Spleen (tissue), 7 donors: ENCODE data around the gene HMCN2.

Source experiments
- POLR2A ChIP-seq, 3 donors: fragments of 450-650 bp; IDR thresholded peaks; one replicate each; pipeline ENCODE4 v1.5.1; 2017; ENCODE audit warnings: antibody characterized with exemption in 3 of 3, mild to moderate bottlenecking in 1 of 3
- POLR2AphosphoS5 ChIP-seq, 3 donors: sonication (generic); formaldehyde crosslinking; IDR thresholded peaks; one replicate each; pipeline ENCODE4 v1.5.1; 2017; ENCODE audit warnings: antibody characterized with exemption in 3 of 3
- TF ChIP-seq, protein P1 (sequence below), 11 experiments: fragments of 200-600 bp in 7 of 11; fragments of 450-650 bp in 4 of 11; sonication (generic) in 4 of 11; IDR thresholded peaks in 8 of 11; conservative IDR thresholded peaks in 3 of 11; 1 replicate in 7 of 11; 2 replicates in 4 of 11; pipeline versions ENCODE4 v1.4.0 to v1.8.0; 2016 to 2021; ENCODE audit warnings: antibody characterized with exemption in 11 of 11, inconsistent platforms in 4 of 11, mild to moderate bottlenecking in 1 of 11
- donor health status: DM: no; HTN: no; CAD: no; lungs with moderate emphysema.
- donor health status: DM: no; HTN: no; CAD: no.
- donor health status: DM: no; HTN: no; CAD: no.

- no peak for TF ChIP-seq POLR2A (IDR thresholded peaks at IDR 0.05)
- TF ChIP-seq, protein P1, sequence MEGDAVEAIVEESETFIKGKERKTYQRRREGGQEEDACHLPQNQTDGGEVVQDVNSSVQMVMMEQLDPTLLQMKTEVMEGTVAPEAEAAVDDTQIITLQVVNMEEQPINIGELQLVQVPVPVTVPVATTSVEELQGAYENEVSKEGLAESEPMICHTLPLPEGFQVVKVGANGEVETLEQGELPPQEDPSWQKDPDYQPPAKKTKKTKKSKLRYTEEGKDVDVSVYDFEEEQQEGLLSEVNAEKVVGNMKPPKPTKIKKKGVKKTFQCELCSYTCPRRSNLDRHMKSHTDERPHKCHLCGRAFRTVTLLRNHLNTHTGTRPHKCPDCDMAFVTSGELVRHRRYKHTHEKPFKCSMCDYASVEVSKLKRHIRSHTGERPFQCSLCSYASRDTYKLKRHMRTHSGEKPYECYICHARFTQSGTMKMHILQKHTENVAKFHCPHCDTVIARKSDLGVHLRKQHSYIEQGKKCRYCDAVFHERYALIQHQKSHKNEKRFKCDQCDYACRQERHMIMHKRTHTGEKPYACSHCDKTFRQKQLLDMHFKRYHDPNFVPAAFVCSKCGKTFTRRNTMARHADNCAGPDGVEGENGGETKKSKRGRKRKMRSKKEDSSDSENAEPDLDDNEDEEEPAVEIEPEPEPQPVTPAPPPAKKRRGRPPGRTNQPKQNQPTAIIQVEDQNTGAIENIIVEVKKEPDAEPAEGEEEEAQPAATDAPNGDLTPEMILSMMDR (IDR thresholded peaks at IDR 0.05 in 8 of 11, conservative IDR thresholded peaks at IDR 0.05 in 3 of 11): no peak
- no peak for TF ChIP-seq POLR2AphosphoS5 (IDR thresholded peaks at IDR 0.05)
Measured at GRCh38 chr9:130474106-130474505, 208.5 kb downstream of the HMCN2 start.
